ENCODE results near the gene LRP1-AS.

GRCh38 chr12:57180321-57180989 is 33.0 kb upstream of the LRP1-AS start:
- TF ChIP-seq, protein P1, sequence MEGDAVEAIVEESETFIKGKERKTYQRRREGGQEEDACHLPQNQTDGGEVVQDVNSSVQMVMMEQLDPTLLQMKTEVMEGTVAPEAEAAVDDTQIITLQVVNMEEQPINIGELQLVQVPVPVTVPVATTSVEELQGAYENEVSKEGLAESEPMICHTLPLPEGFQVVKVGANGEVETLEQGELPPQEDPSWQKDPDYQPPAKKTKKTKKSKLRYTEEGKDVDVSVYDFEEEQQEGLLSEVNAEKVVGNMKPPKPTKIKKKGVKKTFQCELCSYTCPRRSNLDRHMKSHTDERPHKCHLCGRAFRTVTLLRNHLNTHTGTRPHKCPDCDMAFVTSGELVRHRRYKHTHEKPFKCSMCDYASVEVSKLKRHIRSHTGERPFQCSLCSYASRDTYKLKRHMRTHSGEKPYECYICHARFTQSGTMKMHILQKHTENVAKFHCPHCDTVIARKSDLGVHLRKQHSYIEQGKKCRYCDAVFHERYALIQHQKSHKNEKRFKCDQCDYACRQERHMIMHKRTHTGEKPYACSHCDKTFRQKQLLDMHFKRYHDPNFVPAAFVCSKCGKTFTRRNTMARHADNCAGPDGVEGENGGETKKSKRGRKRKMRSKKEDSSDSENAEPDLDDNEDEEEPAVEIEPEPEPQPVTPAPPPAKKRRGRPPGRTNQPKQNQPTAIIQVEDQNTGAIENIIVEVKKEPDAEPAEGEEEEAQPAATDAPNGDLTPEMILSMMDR (IDR thresholded peaks at IDR 0.05): no peak
- no peak for TF ChIP-seq POLR2AphosphoS5 (IDR thresholded peaks at IDR 0.05; ENCODE audit: low read depth, low read length)
- TF ChIP-seq, protein P2, sequence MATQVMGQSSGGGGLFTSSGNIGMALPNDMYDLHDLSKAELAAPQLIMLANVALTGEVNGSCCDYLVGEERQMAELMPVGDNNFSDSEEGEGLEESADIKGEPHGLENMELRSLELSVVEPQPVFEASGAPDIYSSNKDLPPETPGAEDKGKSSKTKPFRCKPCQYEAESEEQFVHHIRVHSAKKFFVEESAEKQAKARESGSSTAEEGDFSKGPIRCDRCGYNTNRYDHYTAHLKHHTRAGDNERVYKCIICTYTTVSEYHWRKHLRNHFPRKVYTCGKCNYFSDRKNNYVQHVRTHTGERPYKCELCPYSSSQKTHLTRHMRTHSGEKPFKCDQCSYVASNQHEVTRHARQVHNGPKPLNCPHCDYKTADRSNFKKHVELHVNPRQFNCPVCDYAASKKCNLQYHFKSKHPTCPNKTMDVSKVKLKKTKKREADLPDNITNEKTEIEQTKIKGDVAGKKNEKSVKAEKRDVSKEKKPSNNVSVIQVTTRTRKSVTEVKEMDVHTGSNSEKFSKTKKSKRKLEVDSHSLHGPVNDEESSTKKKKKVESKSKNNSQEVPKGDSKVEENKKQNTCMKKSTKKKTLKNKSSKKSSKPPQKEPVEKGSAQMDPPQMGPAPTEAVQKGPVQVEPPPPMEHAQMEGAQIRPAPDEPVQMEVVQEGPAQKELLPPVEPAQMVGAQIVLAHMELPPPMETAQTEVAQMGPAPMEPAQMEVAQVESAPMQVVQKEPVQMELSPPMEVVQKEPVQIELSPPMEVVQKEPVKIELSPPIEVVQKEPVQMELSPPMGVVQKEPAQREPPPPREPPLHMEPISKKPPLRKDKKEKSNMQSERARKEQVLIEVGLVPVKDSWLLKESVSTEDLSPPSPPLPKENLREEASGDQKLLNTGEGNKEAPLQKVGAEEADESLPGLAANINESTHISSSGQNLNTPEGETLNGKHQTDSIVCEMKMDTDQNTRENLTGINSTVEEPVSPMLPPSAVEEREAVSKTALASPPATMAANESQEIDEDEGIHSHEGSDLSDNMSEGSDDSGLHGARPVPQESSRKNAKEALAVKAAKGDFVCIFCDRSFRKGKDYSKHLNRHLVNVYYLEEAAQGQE (IDR thresholded peaks at IDR 0.05; ENCODE audit: insufficient read depth in 1 of 2, low read depth in 2 of 2, low read length in 1 of 2): no peak
- TF ChIP-seq SIN3A (IDR thresholded peaks at IDR 0.05; ENCODE audit: borderline replicate concordance, insufficient read depth, low read depth, low read length): no peak
